GM19463 (cell line): Measurements from ENCODE around the gene NAA10.

Experiments
- ATAC-seq: cut with Tn5 transposase; IDR thresholded peaks from one replicate; pipeline ENCODE4 v1.9.1; 2021; ENCODE audit warnings: mild to moderate bottlenecking, moderate library complexity; ENCODE audit not compliant: unreplicated experiment

Gene NAA10

DNA sequence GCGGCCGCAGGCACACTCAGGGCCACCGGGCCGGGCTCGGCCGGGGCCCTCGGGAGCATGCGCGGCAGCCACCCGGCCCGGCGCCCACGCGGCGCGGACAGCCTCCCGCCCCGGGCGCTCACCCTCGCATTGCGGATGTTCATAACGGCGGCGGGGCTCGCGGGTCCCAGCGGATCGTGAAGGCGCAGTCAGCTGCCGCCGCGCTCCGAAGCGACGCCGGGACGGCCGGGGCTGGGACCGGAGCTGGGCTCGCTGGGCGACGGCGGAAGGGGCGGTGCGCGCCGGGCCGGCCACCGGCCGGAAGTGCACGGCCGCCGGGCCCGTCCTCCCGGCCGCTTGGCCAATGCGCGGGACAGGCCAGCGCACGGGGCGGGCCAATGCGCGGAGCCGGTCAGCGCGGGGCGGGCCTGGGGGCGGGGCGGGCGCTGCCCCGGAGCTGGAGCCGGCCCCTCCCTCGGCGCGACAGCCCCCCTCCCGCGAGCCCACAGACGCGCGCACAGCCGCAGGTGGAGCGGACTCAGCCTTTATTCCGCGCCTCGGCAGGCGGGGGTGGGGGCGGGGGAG is at the start of gene NAA10:
Gene NAA10, minus strand, starts transcription at position 276 of the 564 bp plus-strand sequence. Its CDS starts 133 bp downstream, at position 143.
- peak; percentile 92 for ATAC-seq

DNA sequence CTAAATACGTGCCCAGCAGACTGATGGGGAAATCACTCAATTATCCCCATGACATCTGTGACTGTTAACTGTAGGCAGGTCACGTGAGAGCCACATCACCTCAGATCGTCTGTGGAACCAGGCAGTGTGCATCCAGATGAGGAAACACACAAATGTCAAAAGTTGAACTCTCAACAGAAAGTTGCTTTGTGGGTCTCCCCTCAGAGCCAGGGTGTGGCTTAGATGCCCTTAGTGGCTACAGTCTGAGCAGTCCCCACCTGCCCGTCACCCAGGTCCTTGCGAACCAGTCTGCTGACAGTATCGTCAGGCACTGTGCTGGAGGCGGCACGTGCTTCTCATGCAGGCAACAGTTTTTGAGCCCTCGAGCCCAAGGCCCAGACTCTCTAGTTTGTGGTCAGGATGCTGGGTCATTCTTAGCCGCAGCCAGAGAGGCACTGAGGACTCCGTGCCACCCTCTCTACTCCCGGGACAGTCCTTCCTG is 48.5 kb upstream of the NAA10 start:
- ATAC-seq: no peak

DNA sequence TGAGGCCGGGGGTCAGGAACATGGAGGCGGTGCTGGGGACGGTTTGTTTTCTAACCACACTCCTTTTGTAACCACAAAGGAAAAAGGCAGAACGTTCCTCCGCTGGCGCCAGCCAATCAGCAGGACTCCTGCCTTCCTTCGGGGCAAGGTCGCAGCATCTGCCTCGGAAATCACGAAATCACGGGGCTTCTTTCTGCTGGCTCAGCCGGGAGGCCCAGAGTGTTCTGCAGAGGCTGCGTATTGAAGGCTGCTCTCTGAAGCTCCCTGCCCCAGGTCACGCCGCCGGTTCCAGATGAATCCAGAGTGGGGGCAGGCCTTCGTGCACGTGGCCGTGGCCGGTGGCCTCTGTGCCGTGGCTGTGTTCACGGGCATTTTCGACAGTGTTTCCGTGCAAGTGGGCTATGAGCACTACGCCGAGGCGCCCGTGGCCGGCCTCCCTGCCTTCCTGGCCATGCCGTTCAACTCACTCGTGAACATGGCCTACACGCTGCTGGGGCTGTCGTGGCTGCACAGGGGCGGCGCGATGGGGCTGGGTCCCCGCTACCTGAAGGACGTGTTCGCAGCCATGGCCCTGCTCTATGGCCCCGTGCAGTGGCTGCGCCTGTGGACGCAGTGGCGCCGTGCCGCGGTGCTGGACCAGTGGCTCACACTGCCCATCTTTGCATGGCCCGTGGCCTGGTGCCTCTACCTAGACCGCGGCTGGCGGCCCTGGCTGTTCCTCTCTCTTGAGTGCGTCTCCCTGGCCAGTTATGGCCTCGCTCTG is 47.1 kb upstream of the NAA10 start:
- no peak for ATAC-seq

DNA sequence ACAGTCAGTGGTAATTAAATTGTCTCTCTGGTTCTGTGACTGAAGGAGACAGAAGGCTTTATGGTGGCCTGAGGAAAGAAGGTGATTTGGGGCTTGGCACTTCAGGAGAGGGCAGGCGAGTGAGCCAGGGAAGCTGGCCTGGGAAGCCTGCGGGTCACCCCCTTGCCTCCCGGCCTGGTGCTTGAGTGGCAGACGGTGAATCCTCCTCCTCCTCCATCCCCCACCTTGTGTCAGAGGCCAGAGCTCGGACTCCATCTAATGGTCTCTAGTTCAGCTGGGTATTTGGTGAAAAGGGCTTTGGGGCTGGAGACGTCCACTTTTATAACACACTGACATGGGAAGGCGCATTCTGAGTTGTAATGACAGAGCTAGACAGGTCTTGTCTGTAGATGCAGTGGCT is 46.4 kb upstream of the NAA10 start:
- no peak for ATAC-seq

DNA sequence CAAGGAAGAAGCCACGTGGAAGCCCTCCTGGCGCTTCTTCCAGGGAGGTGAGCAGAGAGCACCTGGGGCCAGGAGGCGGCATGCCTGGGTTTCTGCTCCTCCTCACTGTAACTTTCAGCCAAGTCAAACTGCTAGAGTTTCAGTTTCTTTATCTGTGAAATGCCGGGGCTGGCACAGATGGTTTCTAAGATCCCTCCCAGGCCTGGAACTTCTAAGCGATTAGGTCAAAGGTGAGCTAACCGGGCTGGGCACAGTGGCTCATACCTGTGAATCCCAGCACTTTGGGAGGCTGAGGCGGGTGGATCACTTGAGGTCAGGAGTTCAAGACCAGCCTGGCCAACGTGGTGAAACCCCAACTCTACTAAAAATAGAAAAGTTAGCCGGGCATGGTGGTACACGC is 45.6 kb upstream of the NAA10 start:
- ATAC-seq: peak; percentile 39

DNA sequence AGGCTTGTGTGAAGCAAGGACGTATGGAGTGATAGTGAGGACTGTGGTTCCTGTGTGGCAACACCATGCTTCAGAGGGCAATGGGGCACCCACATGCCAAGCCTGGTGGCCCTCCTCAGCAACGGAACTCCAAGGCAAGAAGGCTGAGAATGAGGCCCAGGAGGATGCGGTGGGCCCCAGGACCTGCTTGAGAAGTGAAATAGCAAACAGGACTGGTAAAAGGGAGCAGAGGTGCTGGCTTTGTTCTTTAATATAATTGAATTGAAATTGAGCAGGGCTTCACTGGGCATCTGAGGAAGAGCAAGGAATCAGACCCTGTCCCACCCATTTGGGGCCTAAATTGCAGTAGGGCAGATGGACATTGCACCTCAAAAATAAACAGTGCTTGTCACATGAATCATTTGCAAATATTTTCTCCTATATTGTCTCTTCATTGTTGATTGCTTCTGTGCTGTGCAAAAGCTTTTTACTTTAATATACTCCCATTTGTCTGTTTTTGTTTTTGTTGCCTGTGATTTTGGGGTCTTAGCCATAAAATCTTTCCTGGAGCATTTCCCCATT is 40.0 kb upstream of the NAA10 start:
- no peak for ATAC-seq

DNA sequence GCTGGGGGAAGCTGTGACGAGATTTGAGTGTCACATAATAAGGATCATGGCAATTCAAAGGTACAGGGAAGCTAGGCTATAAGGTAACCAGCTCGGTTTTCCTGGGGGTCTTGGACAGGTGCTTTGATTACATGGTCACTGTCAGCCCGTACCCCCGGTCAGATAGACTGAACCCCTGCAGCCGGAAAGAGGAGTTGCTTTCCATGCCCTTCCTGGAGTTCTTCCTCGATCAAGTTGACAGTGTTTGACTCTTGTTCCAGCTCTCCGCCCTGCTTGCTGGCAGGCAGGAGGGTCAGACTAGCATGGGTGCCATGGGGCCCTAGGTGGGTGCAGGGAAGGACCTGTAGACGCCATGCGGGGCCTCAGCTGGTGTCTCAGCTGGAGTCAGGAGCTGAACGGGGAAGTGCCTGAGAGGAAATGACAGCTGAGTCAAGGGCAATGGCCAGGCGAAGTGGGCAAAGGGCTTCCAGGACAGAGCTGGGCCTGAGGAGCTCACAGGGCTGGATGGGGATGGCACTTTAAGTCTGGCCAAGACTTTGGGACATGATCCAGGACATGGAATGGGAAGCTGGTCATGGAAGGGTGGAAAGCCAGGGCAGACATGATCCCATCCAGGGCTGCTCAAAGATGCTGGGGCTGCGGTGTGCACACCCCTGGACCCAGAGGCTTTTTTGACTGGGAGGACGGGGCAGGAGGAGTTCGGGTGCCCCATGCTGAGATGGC is 39.3 kb upstream of the NAA10 start:
- no peak for ATAC-seq

DNA sequence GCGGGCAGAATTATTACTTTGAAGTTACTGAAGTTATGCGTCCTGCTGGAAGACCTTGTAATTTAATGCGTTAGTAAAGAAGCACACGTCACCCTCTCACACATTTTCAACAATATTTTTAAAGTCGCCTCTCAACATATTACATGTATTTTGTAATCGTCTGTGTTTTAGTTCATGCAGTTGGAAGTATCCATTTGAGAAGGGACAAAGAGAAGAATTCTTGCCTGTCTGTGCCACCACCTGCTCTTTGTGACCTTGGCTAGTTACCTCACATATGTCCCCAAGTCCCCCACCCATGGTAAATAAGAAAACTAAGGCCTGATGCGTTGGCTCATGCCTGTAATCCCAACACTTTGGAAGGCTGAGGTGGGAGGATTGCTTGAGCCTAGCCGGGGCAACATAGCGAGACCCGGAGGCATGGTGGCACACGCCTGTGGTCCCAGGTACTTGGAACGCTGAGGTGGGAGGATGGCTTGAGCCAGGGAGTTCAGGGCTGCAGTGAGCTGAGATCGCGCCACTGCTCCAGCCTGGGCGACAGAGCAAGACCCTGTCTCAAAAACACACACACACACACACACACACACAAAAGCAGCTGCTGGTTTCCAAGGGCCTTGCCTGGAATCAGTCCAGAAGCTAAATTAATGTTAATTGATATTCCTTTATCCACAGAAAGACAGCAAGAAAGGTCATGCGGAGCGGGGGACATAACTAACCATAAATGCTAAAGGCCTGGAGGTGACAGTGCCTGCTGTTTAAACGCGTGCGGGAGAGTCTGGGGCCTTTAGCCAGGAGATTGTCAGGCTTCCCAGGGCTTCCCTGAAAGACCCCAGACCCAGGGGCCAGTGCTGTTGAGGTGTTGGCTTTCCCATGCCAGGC is 38.5 kb upstream of the NAA10 start:
- ATAC-seq: no peak

DNA sequence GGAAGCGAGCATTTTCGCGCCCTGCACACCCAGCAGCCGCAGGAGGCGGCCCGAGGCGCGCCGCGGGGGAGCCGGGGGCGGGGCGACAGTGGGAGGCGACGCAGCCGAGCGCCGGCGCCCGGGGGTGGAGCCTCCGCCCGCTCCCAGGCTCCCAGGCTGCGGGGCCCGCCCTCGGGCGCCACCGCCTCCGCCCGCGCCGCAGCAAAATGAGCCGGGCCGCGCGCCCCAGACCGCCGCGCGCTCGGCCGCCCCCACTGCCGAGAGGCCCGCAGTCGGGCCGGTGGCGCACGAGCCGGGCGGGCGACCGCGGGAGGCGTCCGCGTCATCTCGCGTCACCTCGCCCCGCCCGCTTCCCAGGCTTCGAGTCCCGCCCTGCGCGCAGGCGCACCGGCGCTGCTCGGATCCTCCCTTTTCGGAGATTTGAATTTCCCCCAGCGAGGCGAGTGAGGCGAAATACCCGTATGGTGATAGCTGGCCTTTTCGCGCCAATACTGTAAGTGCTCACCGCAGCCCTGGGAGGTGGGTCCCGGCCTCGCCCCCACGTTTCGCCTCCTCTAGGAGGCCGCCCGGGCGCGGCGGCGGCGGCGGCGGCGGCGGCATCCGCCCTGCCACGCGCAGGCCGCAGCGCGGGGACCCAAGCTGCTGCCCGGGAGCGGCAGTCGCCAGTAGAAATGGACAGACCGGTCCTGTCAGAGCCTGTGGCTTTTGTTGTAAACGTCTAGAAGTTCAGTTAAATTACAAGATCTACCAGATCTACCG is 37.7 kb upstream of the NAA10 start, which contains the start of gene TMEM187:
Gene TMEM187, plus strand, starts transcription at position 387 of the 759 bp plus-strand sequence. CDS start 9,309 bp downstream, outside the sequence.
- ATAC-seq: peak; percentile 55

DNA sequence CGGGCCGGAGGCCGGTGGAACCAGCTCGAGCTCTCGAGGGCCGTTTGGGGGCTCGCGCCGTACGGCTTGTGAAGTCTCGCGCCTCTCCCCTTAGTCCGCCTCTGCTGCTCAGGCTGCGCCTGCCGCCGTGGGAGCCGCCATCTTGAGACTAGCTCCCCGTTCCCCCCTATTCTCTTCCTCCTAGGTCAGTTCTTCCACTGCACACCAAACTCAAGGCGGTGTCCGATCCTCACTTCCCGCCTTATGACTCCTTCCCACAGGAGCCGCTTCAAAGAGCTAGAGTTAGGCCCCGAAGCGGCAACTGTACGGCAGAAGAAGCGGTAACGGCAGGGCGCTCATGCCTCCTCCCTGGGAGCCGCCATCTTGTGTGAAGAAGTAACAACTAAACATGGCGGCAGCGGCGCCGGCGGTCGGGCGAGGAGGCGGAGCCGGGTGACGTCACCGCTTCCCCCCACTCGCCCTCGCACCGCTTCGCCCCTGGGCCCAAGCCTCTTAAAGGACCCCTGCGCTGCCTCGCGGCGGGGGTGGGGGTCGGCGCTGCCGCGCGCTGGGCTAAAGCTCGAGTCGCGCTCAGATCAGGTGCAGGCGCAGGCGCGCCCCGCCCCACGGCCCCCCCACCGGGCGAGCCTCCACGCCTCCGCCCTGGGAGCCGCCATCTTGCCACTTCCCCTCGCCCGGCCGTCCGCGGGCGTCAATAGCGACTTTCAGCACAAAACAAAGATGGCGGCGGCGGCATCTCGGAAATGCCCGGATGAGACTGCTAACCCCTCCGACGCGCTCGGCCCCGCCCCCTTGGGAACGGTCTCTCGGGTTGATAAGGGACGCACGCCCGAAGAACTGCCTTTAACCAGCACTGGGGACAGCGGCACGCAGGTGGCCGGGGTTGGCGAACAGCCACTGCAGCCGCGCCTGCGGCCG is 36.9 kb upstream of the NAA10 start, which contains the start of gene HCFC1:
Gene HCFC1, minus strand, starts transcription at position 369 of the 918 bp plus-strand sequence. CDS start 978 bp downstream, outside the sequence.
- peak; percentile 29 for ATAC-seq

DNA sequence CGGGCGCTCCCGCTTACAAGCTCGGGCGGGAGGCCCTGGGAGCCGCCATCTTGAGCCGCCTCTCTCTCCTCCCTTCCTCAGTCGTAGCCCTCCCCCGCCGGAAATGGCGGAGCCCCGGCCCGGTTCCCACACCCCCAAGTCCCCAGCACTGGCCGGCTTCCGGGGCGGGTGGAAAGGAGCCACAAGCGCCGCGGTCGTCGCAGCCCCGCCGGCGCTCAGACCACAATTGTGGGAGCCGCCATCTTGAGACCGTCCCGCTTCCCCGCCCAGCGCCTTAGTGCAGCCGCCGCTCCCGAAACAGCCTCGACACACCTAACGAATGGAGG is 36.2 kb upstream of the NAA10 start:
- peak; percentile 28 for ATAC-seq

DNA sequence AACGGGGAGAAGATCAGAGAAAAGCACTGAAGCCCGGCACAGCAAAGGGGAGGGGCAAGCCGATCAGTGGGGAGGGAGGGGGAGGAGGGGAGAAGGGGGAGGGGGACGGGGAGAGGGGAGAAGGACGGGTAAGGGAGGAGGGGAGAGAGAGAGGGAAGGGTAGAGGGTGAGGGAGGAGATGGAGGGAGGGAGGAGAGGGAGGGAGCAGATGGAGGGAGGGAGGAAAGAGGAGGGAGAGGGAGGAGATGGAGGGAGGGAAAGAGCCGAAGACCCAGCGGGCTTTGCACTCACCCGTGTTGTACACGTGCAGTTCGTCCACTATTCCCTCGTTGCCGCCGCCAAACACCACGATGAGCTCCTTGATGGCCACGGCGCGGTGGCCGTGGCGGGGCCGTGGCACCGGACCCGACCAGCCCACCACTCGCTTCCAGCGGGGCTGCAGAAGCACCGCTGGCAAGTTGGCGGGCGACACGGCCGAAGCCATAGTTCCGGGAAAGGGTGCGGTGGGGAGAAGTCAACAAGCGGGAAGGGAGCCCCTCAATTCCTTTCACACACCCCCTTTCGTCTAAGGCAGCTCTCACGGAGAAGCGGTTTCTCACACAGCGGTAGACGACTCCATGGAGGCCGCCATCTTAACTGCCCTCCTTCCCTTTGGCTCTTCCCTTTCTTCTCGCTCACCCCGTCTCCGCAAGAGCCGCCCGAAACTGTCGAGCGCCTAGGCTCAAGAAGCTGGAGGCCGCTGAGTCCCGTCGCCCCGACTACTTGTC is 35.7 kb upstream of the NAA10 start:
- ATAC-seq: no peak

DNA sequence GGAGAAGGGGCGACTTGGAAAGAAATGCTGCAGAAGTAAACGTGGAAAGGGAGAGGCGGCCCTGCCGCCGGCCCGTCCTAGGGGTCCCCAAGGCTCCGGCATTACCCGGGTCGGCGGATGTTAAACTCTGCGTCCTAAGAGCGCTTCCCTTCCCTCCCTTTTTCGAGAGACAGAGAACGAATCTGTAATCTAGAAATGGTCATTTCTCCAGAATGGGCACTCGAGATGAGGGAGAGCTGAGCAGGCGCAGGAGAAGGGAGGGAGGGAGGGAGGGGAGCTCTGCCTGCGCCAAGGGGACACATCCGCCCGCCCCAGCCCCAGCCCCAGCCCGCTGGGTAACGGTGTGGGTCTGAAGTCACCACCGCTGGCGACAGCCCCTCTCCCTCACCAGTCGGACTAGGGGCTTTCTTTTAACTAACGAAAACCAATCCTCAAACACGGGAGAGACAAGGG is 35.1 kb upstream of the NAA10 start:
- ATAC-seq: no peak

DNA sequence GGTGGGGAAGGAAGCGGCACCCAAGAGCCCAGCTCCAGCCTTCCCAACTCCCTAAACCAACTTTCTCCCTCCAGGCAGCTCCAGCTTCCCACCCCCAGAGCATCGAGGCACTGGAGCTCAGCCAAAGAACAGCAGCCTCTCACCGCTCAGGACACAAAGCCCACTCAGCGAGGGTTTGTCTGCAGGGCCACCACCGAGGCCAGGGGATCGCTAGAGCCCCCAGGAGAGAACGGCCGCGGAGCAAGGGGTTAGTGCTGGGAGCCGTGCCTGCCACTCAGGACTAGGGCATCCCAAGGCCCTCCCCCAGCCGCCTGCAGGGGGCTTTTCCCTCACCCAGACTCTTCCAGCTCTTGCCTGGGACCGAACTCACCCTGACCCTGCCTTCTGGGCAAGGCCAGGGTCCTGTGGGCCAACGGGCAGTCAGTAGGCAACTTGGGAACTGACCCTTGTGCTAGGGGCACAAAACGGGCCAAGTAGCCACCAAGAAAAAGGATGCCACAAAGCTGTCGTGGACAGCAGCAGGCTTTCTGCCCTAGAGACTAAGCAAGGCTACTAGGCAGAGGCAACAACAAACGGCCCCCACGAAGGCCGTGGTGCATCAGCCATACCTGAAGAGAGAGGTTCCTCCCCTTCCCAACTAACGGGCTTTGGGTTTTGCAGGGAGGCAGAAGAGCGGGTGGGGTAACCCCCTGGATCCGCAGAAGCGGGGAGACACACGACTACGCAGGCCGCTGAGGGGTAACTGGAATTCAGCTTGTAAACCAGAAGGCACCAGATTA is 34.5 kb upstream of the NAA10 start:
- ATAC-seq: no peak

DNA sequence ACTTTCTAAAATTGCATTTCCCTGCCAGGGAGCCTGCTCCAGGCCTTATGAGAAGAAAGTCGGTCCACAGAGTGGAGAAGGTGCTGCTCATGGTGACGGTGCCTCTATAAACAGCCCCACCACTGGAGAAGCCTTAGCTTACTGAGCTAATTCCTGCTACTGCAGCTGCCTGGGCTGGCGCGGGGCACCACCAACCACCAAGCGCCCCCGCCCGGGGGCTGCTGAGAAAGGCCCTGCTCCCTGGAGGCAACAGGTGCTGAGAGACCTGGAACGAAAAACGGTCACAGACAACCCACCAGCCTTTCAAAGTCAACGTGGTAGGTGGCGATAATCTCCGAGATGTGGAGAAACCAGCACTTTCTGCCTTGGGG is 33.9 kb upstream of the NAA10 start:
- no peak for ATAC-seq

DNA sequence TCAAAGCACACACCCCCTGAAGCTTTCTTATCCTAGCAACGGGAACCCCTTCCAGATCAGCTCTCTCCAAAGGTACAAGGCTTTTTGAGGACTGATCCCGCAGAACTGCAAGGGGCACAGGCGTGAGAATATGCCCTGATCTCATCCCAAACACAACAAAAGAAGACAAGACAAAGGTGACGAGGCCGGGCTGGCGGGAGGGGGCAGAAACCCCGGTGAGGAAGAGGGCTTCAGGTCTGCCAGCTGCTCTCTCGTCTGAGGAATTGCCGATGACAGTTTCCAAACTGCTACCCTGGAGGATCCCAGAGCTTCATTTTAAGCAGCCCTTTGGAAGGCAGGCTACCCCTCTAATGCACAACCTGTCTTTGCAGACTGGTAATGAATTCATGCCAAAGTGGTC is 33.4 kb upstream of the NAA10 start:
- no peak for ATAC-seq
